Thoracic aorta (tissue), 2 donors: Measurements from ENCODE around the gene FRMD8. TPM values are rescaled to one million over a fixed set of nuclear protein-coding genes. Genes with fewer than 3 reads are reported as not detected.

Experiments used
- ATAC-seq: fragments of 150-250 bp; one replicate; pipeline ENCODE4 v1.8.0; 2017; ENCODE audit warnings: low read depth; ENCODE audit not compliant: insufficient number of reproducible peaks, low FRiP score
- DNase-seq: peaks from one replicate; pipeline ENCODE4 v3.0.0-alpha.2; 2020; ENCODE audit warnings: low spot score
- H3K27ac ChIP-seq, 2 donors: fragments of 200-600 bp; sonication (generic); 1 replicate in 1 of 2; 2 replicates in 1 of 2; pipeline ENCODE4 v1.5.1; 2016; ENCODE audit warnings: mild to moderate bottlenecking in 2 of 2, moderate library complexity in 2 of 2
- H3K27me3 ChIP-seq: fragments of 200-600 bp; sonication (generic); replicated peaks from 2 replicates; pipeline ENCODE4 v1.6.0; 2016; ENCODE audit warnings: mild to moderate bottlenecking; ENCODE audit not compliant: insufficient read depth
- H3K36me3 ChIP-seq: fragments of 200-600 bp; sonication (generic); one replicate; pipeline ENCODE4 v1.5.1; 2016
- H3K4me1 ChIP-seq, 2 donors: fragments of 200-600 bp; sonication (generic); 1 replicate in 1 of 2; 2 replicates in 1 of 2; pipeline versions ENCODE4 v1.5.1 to v1.6.0; 2016; ENCODE audit warnings: low read depth in 2 of 2, mild to moderate bottlenecking in 1 of 2; ENCODE audit not compliant: control insufficient read depth in 1 of 2
- H3K4me3 ChIP-seq: fragments of 200-600 bp; sonication (generic); 2 replicates; pipeline ENCODE4 v1.5.1; 2016; ENCODE audit warnings: mild to moderate bottlenecking
- H3K9me3 ChIP-seq: fragments of 200-600 bp; sonication (generic); 2 replicates; pipeline ENCODE4 v1.5.1; 2016
- CTCF ChIP-seq: fragments of 200-600 bp; sonication (generic); IDR thresholded peaks from one replicate; pipeline ENCODE4 v1.5.1; 2019; ENCODE audit warnings: antibody characterized with exemption
- total RNA-seq, 2 donors: library from RNA; depleted of rRNA; stranded (reverse); fragments of >200 nt; gene quantifications; one replicate each; pipeline versions ENCODE4 v1.1.0 to v1.2.3, GENCODE V29; 2016

FRMD8 gene
- total RNA-seq, 2 donors from 2014 or later: 45.2 to 45.9 TPM

DNA sequence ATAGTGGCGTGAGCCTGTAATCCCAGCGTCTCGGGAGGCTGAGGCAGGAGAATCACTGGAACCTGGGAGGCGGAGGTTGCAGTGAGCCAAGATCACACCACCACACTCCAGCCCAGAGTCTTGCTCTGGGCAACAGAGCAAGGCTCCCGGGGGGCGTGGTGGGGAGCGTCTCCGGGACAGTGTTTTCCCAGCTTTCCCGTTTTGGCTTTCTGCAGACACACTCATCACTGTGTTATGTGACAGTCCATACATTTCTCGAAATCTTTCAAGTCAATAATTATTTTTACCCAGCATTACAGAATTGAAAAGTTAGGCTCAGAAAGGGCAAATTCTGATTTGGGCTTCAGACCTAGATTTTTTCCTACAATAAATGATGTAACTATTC lies 67.9 kb downstream of the FRMD8 start:
- no peak for TF ChIP-seq CTCF
- Histone ChIP-seq H3K36me3 (no peaks in the 10 kb centered on the region), H3K4me3 (peak overlapping the region; percentile 71), H3K4me1 (peaks cover 15 to 25% of the 10 kb centered on the region in 2 donors), H3K27ac (peak overlapping the region; percentile 84 to 85), H3K27me3 (no peaks in the 10 kb centered on the region), H3K9me3 (no peaks in the 10 kb centered on the region)
- ATAC-seq: no peak
- no peak for DNase-seq

GRCh38 chr11:65454696-65455456 lies 68.4 kb downstream of the FRMD8 start:
- Histone ChIP-seq H3K9me3 (no peaks in the 10 kb centered on the region), H3K27ac (peak overlapping the region; percentile 84 to 85), H3K4me3 (peak overlapping the region; percentile 71), H3K27me3 (no peaks in the 10 kb centered on the region), H3K4me1 (peaks cover 15 to 25% of the 10 kb centered on the region in 2 donors), H3K36me3 (no peaks in the 10 kb centered on the region)
- DNase-seq: peak; percentile 64
- peak; percentile 73 for ATAC-seq
- TF ChIP-seq CTCF: no peak

DNA sequence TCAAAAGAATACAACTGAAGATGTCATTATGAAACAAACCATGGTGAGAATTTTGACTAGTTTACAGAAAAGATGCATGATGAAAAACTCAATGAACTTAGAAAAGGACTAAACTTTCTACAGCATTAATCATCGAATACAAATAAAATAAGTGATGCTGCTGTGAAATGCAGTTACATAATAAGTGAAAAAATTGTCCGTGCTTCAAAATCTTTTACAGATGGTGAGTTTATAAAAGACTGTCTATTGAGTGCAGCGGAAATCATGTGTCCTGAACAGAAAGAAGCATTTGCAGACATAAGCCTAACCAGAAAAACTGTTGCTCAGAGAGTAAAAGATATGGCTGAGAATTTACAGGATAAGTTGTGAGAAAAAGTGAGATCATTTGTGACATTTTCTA lies 70.0 kb downstream of the FRMD8 start:
- Histone ChIP-seq H3K4me1 (peaks cover 15 to 25% of the 10 kb centered on the region in 2 donors), H3K9me3 (no peaks in the 10 kb centered on the region), H3K4me3 (no peak overlapping the region), H3K27ac (no peak overlapping the region), H3K27me3 (no peaks in the 10 kb centered on the region), H3K36me3 (no peaks in the 10 kb centered on the region)
- DNase-seq (no peak), ATAC-seq (no peak)
- no peak for TF ChIP-seq CTCF

DNA sequence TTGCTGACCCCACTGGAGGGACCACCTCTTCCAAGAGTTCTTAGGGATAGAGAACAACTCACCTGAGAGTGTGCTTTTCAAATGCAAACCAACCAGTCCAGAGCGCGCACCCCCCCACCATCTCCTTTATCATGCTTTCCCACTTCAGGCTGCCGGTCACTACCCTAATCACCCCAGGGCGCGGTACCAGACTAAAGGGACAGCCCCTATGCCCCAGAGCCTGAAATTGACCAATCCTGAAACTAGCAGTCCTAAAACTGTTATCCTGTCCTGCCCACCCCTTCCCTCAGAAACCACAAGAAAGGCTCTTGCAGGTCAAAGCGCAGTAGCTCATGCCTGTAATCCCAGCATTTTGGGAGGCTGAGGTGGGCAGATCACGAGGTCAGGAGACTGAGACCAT lies 73.1 kb downstream of the FRMD8 start:
- TF ChIP-seq CTCF: no peak
- Histone ChIP-seq H3K9me3 (no peaks in the 10 kb centered on the region), H3K4me1 (peaks cover 4 to 7% of the 10 kb centered on the region in 2 donors), H3K27me3 (no peaks in the 10 kb centered on the region), H3K36me3 (no peaks in the 10 kb centered on the region), H3K27ac (no peak overlapping the region), H3K4me3 (no peak overlapping the region)
- ATAC-seq (no peak), DNase-seq (no peak)

Other genes starting within 250 kb of the FRMD8 start
- gene SPDYC, start 216.4 kb upstream of the FRMD8 start, total RNA-seq: not detected
- 100 to 1,000 TPM; 168 to 203 TPM for gene CAPN1, start 204.7 kb upstream of the FRMD8 start, total RNA-seq
- 10 to 100 TPM in 1 of 2 donors, 1 to 10 TPM in 1; 5.6 to 13.5 TPM for gene POLA2, start 124.7 kb upstream of the FRMD8 start, total RNA-seq
- 10 to 100 TPM in 1 of 2 donors, 1 to 10 TPM in 1; 8.5 to 18.7 TPM for gene CDC42EP2, start 71.8 kb upstream of the FRMD8 start, total RNA-seq
- 10 to 100 TPM; 33.3 to 49.4 TPM for gene DPF2, start 52.8 kb upstream of the FRMD8 start, total RNA-seq
- gene TIGD3, start 31.9 kb upstream of the FRMD8 start, total RNA-seq: not detected
- 10 to 100 TPM; 19.0 to 26.7 TPM for gene SLC25A45, start 4.0 kb upstream of the FRMD8 start, total RNA-seq
- 1,000 to 10,000 TPM in 1 of 2 donors, 100 to 1,000 TPM in 1; 848 to 1,659 TPM for gene NEAT1, start 36.2 kb downstream of the FRMD8 start, total RNA-seq
- gene MALAT1, start 112.4 kb downstream of the FRMD8 start, total RNA-seq: over 10,000 TPM; 20,776 to 38,952 TPM
- gene SCYL1, start 138.4 kb downstream of the FRMD8 start, total RNA-seq: 100 to 1,000 TPM in 1 of 2 donors, 10 to 100 TPM in 1; 96.8 to 106 TPM
- gene LTBP3, start 171.7 kb downstream of the FRMD8 start, total RNA-seq: 100 to 1,000 TPM; 492 to 512 TPM
- gene ZNRD2, start 183.8 kb downstream of the FRMD8 start, total RNA-seq: 10 to 100 TPM; 38.4 to 51.7 TPM
- gene FAM89B, start 185.9 kb downstream of the FRMD8 start, total RNA-seq: 100 to 1,000 TPM in 1 of 2 donors, 10 to 100 TPM in 1; 53.3 to 127 TPM
- 100 to 1,000 TPM; 286 to 395 TPM for gene EHBP1L1, start 189.4 kb downstream of the FRMD8 start, total RNA-seq
- gene KCNK7, start 209.2 kb downstream of the FRMD8 start, total RNA-seq: under 1 TPM in 1 of 2 donors, not detected in 1; 0.95 TPM
- 10 to 100 TPM; 48.3 to 62.8 TPM for gene MAP3K11, start 227.6 kb downstream of the FRMD8 start, total RNA-seq
- 10 to 100 TPM; 37.5 to 39.5 TPM for gene PCNX3, start 229.1 kb downstream of the FRMD8 start, total RNA-seq